KG1 (cell line): ENCODE data around the gene LRP1.

Source experiments
- DNase-seq: peaks from one replicate; lab custom pipeline; 2025; lab: John Stamatoyannopoulos, UW

LRP1 gene

DNA sequence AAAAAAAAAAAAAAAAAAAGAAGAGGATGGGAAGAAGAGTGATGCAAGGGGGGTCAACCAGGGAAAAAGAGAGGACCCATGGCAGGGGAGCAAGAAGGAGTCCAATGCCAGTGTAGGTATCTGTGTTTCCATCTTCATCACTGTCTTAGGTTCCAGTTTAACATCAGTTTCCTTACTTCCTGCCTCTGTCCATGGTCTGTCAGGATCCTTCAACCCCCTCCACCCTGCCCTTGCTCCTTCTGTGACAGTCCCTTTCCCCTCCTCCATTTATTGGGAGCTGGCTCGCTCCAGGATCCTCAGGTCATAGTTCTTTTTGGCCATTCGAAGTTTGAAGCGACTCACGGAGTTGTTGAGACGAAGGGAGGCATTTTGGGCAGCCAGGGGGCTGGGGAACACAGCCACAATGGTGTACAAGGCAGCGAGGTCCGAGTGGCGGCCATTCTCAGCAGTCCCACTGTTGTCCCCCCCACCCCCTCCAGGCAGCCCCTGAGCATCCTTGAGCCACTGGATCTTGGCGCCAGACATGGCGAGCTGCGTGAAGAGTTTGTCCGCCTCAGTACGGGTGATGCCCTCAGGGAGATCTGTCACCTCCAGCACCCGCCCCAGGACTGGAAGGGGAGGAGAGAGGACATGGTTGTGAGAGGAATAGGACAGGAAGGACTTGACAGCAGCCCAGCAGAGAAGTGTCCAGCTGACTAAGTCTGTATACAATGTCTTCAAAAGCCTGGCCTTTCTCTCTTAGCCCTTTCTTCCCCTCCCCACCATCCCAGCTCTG lies 126.4 kb downstream of the LRP1 start:
- DNase-seq, result no peak

GRCh38 chr12:57255916-57256315 lies 127.6 kb downstream of the LRP1 start:
- no peak for DNase-seq

GRCh38 chr12:57258977-57259970 lies 131.0 kb downstream of the LRP1 start:
- DNase-seq, result no peak

GRCh38 chr12:57260366-57260765 lies 132.1 kb downstream of the LRP1 start:
- no peak for DNase-seq

DNA sequence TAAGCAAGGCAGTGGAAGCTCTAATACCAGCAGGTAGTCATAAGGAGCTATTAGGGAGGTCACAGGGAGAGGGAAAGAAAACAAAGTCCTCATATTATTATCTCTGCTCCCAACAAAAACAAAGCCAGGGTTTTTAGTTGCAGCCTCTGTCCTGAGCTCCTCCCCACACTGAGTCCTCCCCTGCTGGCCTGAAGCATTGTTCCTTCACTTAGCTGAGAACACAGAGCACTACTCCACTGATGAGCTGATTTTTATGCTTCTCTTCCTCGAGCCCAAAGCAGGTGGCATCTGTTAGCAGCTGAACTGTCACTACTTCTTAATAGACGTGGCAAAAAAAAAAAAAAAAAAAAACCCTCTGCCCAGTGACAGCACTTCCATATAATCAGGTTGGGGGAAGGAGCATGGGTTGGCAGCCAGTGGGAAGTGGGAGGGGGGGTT lies 133.2 kb downstream of the LRP1 start:
- no peak for DNase-seq

DNA sequence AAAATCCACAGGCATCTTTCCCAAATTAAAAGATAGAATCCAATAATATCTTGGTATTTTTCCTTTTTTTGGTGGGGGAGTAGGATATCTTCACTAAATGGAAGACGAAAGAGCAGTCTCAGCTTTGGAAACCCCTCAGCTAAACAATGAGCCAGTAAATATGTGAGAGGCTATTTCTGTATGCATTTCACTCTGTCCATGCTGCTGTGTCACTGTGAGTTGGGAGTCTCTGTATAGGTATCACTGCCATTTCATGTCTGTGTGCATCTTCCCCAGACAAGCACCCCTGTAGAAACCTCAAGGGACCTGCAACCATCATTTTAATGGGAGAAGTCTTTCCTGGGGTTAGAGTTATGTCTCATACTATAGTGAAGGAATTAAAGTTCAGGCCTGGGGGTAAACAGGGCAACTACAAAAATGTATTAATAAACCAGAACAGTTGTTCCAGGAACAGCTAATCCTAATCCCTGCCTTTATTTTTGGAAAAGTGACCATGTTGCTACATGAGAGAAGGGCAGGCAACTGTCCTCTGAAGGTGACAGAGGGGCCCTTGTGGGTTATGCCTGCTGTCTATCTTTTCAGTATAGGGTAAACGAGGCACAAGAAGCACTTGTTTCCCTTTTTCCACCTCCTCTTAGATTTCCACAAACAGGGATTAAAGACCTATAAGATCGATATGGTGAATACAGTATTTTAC lies 134.0 kb downstream of the LRP1 start:
- DNase-seq, result no peak
